ENCODE results near the gene DNAH7.

DNA sequence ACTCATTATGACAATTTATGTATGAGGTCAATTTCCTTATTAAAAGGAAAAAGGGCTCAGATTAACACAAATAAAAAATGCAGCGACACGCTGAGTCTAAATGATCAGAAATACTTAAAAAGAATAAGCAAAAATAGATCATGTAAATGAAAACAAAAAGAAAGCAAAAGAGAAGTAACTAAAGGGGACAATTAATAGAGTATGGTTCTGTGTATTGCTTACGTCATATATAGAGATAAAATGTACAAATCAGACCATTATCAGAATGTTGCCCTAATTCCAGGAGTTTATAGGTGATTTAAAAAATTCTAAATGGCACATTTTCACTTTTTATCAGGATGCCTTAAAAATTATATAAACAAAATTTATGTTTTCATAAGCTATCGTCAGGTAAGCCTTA is 189.5 kb downstream of the DNAH7 start:
- TF ChIP-seq POLR2A (IDR thresholded peaks at IDR 0.05): no peak
- TF ChIP-seq, protein P1, sequence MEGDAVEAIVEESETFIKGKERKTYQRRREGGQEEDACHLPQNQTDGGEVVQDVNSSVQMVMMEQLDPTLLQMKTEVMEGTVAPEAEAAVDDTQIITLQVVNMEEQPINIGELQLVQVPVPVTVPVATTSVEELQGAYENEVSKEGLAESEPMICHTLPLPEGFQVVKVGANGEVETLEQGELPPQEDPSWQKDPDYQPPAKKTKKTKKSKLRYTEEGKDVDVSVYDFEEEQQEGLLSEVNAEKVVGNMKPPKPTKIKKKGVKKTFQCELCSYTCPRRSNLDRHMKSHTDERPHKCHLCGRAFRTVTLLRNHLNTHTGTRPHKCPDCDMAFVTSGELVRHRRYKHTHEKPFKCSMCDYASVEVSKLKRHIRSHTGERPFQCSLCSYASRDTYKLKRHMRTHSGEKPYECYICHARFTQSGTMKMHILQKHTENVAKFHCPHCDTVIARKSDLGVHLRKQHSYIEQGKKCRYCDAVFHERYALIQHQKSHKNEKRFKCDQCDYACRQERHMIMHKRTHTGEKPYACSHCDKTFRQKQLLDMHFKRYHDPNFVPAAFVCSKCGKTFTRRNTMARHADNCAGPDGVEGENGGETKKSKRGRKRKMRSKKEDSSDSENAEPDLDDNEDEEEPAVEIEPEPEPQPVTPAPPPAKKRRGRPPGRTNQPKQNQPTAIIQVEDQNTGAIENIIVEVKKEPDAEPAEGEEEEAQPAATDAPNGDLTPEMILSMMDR (IDR thresholded peaks at IDR 0.05): no peak

Data from tibial nerve (tissue), 3 donors.